Esophagus squamous epithelium (tissue), 5 donors: ENCODE results near the gene NFAT5. TPM values are rescaled to one million over a fixed set of nuclear protein-coding genes. Genes with fewer than 3 reads are reported as not detected.
A peak's percentile ranks its signal among the peaks of the same experiment; 100 is the strongest.

ENCODE experiments used
- DNase-seq: peaks from one replicate; lab custom pipeline; 2025; lab: John Stamatoyannopoulos, UW
- H3K27ac ChIP-seq, 4 donors: fragments of 200-600 bp; sonication (generic); one replicate each; pipeline ENCODE4 v1.5.1; 2016 to 2019; ENCODE audit warnings: mild to moderate bottlenecking in 1 of 4
- H3K27me3 ChIP-seq, 4 donors: fragments of 200-600 bp; sonication (generic); 1 replicate in 3 of 4; 2 replicates in 1 of 4; pipeline versions ENCODE4 v1.5.1 to v1.6.0; 2017 to 2021; ENCODE audit warnings: antibody characterized with exemption in 1 of 4
- H3K36me3 ChIP-seq, 3 donors: fragments of 200-600 bp; sonication (generic); one replicate each; pipeline ENCODE4 v1.5.1; 2016 to 2019
- H3K4me1 ChIP-seq, 3 donors: fragments of 200-600 bp; sonication (generic); one replicate each; pipeline ENCODE4 v1.5.1; 2017 to 2019
- H3K4me3 ChIP-seq, 4 donors: fragments of 200-600 bp; sonication (generic); 1 replicate in 3 of 4; 2 replicates in 1 of 4; pipeline ENCODE4 v1.5.1; 2016 to 2019; ENCODE audit warnings: mild to moderate bottlenecking in 2 of 4, moderate library complexity in 1 of 4
- H3K9me3 ChIP-seq, 3 donors: fragments of 200-600 bp; sonication (generic); one replicate each; pipeline ENCODE4 v1.5.1; 2016 to 2019
- CTCF ChIP-seq, 6 experiments: fragments of 450-650 bp in 4 of 6; fragments of 200-600 bp in 2 of 6; sonication (generic) in 2 of 6; IDR thresholded peaks; one replicate each; pipeline ENCODE4 v1.5.1; 2016 to 2019; ENCODE audit warnings: antibody characterized with exemption in 6 of 6, mild to moderate bottlenecking in 4 of 6, moderate library complexity in 4 of 6
- POLR2A ChIP-seq, 4 donors: fragments of 450-650 bp; IDR thresholded peaks; one replicate each; pipeline ENCODE4 v1.6.1; 2017; ENCODE audit warnings: antibody characterized with exemption in 4 of 4, mild to moderate bottlenecking in 4 of 4, moderate library complexity in 3 of 4
- WGBS, 2 donors: methylation state at CpG; one replicate each; pipeline ENCODE4 v1.1.5; 2018; 5-methylcytosine and 5-hydroxymethylcytosine counted together
- intact Hi-C: fragments of 100-400 bp; cut with DNase I; formaldehyde crosslinking; loops from one replicate; pipeline ENCODE4 v1.15.0; 2022
- total RNA-seq, 4 donors: library from RNA; depleted of rRNA; stranded (reverse); fragments of >200 nt; gene quantifications; one replicate each; pipeline ENCODE4 v1.1.0, GENCODE V29; 2016
- donor health status: DM: yes; HTN: yes; CAD: no.

The NFAT5 gene
- total RNA-seq, 4 donors from 2014 or later = 15.7 to 59.3 (median 30.1) TPM

- intact Hi-C loops = no loop called here
- no peak for DNase-seq
- TF ChIP-seq CTCF (IDR thresholded peaks at IDR 0.05) = no peak
- no peak for TF ChIP-seq POLR2A (IDR thresholded peaks at IDR 0.05)
- Histone ChIP-seq H3K4me1 (peaks cover 14 to 41% (median 15%) of the 10 kb centered on the region in 3 donors), H3K36me3 (no peaks in the 10 kb centered on the region), H3K9me3 (no peaks in the 10 kb centered on the region), H3K4me3 (peak overlapping the region in 3 of 4 donors; percentile 80 to 88 (median 83)), H3K27ac (peak overlapping the region; percentile 47 to 99 (median 98)), H3K27me3 (no peaks in the 10 kb centered on the region)
- 34 to 50% methylated on average over 11 to 13 of the region's 13 CpGs for WGBS, 2 donors
Measured at GRCh38 chr16:69563605-69564580, 1.9 kb upstream of the NFAT5 start.

- Histone ChIP-seq H3K4me1 (peaks cover 15 to 53% (median 25%) of the 10 kb centered on the region in 3 donors), H3K36me3 (no peaks in the 10 kb centered on the region), H3K27ac (peak overlapping the region; percentile 97 to 99 (median 98)), H3K4me3 (peak overlapping the region; percentile 80 to 96 (median 86)), H3K9me3 (no peaks in the 10 kb centered on the region), H3K27me3 (no peaks in the 10 kb centered on the region)
- no peak for TF ChIP-seq CTCF (IDR thresholded peaks at IDR 0.05)
- no peak for TF ChIP-seq POLR2A (IDR thresholded peaks at IDR 0.05)
- WGBS, 2 donors = 1 to 5% methylated on average over 14 to 20 of the region's 31 CpGs
- DNase-seq = no peak
- intact Hi-C loops = no loop called here
Measured at GRCh38 chr16:69564845-69565670, 708 bp upstream of the NFAT5 start.

GRCh38 chr16:69566240-69566980, 644 bp downstream of the NFAT5 start:
- peak overlapping the region; percentile 97 to 99 (median 98) for H3K27ac ChIP-seq
- TF ChIP-seq POLR2A (IDR thresholded peaks at IDR 0.05) (peak in 1 of 4 donors; percentile 12), CTCF (IDR thresholded peaks at IDR 0.05) (peak in 1 of 6 experiments; percentile 8)
- no peaks in the 10 kb centered on the region for H3K27me3 ChIP-seq
- no peak for DNase-seq
- peak overlapping the region; percentile 80 to 96 (median 86) for H3K4me3 ChIP-seq
- intact Hi-C loops = no loop called here
- H3K36me3 ChIP-seq = no peaks in the 10 kb centered on the region
- WGBS, 2 donors = 0 to 1% methylated on average over 7 to 17 of the region's 75 CpGs
- H3K4me1 ChIP-seq = peaks cover 15 to 66% (median 27%) of the 10 kb centered on the region in 3 donors
- no peaks in the 10 kb centered on the region for H3K9me3 ChIP-seq

GRCh38 chr16:69566981-69567680, 1.4 kb downstream of the NFAT5 start:
- H3K4me1 ChIP-seq = peaks cover 15 to 70% (median 27%) of the 10 kb centered on the region in 3 donors
- intact Hi-C loops = no loop called here

More at GRCh38 chr16:69566981-69567680, 1.4 kb downstream of the NFAT5 start:
- Histone ChIP-seq H3K4me3 (peak overlapping the region; percentile 80 to 96 (median 86)), H3K27ac (peak overlapping the region; percentile 97 to 99 (median 98)), H3K27me3 (no peaks in the 10 kb centered on the region), H3K36me3 (no peaks in the 10 kb centered on the region), H3K9me3 (no peaks in the 10 kb centered on the region)
- DNase-seq = no peak
- no peak for TF ChIP-seq POLR2A (IDR thresholded peaks at IDR 0.05)
- TF ChIP-seq CTCF (IDR thresholded peaks at IDR 0.05) = peak in 2 of 6 experiments; percentile 18 to 26
- WGBS, 2 donors = 0 to 1% methylated on average over 9 of the region's 9 CpGs
